Loucy (cell line): ENCODE measurements around the gene CHDH.

Experiments
- CTCF ChIP-seq: fragments of 200-600 bp; sonication (generic); conservative IDR thresholded peaks from 2 replicates; pipeline ENCODE4 v1.5.1; 2014; ENCODE audit warnings: mild to moderate bottlenecking, antibody characterized with exemption, low read length
- EZH2phosphoT487 ChIP-seq: fragments of 200-600 bp; IDR thresholded peaks from 2 replicates; pipeline ENCODE4 v1.6.1; 2018; ENCODE audit warnings: antibody characterized with exemption, mild to moderate bottlenecking, moderate library complexity, borderline replicate concordance

GRCh38 chr3:53815067-53815466, 31.2 kb downstream of the CHDH start:
- no peak for TF ChIP-seq CTCF
- TF ChIP-seq EZH2phosphoT487: no peak
